Sigmoid colon (tissue), 3 donors: Measurements from ENCODE around the gene HMGN3.

Experiments used
- CTCF ChIP-seq, 4 experiments: fragments of 450-650 bp in 3 of 4; fragments of 200-600 bp in 1 of 4; IDR thresholded peaks; one replicate each; pipeline ENCODE4 v1.5.1; 2016 to 2019; ENCODE audit warnings: antibody characterized with exemption in 4 of 4, mild to moderate bottlenecking in 3 of 4, moderate library complexity in 2 of 4
- POLR2A ChIP-seq, 2 donors: fragments of 450-650 bp; IDR thresholded peaks; one replicate each; pipeline ENCODE4 v1.6.1; 2016; ENCODE audit warnings: antibody characterized with exemption in 2 of 2, mild to moderate bottlenecking in 2 of 2, moderate library complexity in 2 of 2

DNA sequence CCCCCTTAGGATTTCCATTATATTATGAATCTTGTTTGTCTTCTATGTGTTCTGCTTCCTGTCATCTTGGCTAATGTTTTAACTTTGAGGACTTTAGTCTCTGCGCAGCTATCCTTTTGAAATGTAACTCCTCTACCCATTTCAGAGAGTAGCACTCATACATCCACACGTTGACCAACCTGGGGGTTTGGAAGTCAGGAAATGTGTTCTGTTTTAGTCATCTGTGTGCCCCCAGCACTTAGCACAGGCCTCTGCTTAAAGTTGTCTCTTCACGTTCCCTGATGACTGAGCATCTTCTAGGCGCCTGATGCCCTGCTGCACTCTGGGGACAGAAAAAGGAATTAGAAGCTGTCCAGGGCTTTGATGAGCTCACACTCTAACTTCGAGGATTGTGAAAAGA is 47.9 kb downstream of the HMGN3 start:
- no peak for TF ChIP-seq POLR2A (IDR thresholded peaks at IDR 0.05)
- no peak for TF ChIP-seq CTCF (IDR thresholded peaks at IDR 0.05)
